Spleen (tissue), 7 donors: Measurements from ENCODE around the gene FBXO15.

Experiments
- POLR2A ChIP-seq, 3 donors: fragments of 450-650 bp; IDR thresholded peaks; one replicate each; pipeline ENCODE4 v1.5.1; 2017; ENCODE audit warnings: antibody characterized with exemption in 3 of 3, mild to moderate bottlenecking in 1 of 3
- POLR2AphosphoS5 ChIP-seq, 3 donors: sonication (generic); formaldehyde crosslinking; IDR thresholded peaks; one replicate each; pipeline ENCODE4 v1.5.1; 2017; ENCODE audit warnings: antibody characterized with exemption in 3 of 3
- TF ChIP-seq, protein P1 (sequence below), 11 experiments: fragments of 200-600 bp in 7 of 11; fragments of 450-650 bp in 4 of 11; sonication (generic) in 4 of 11; IDR thresholded peaks in 8 of 11; conservative IDR thresholded peaks in 3 of 11; 1 replicate in 7 of 11; 2 replicates in 4 of 11; pipeline versions ENCODE4 v1.4.0 to v1.8.0; 2016 to 2021; ENCODE audit warnings: antibody characterized with exemption in 11 of 11, inconsistent platforms in 4 of 11, mild to moderate bottlenecking in 1 of 11
- donor health status: DM: no; HTN: no; CAD: no; lungs with moderate emphysema.
- donor health status: DM: no; HTN: no; CAD: no.
- donor health status: DM: no; HTN: no; CAD: no.

DNA sequence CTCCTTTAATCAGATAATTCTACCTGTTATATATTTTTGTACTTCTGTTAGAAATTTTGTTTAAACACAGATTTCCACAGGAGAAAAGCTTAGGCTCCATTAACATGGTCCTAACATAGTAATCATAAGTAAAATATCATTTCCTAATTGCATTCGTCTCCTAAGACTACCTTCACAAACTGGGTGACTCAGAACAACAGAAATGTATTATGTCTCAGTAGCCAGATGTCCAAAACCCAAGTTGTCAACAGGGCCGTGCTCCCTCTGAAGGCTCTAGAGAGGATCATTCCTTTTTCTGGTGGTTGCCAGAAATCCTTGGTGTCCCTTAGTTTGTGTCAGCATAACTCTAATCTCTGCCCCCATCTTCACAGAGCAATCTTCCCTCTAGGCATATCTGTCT lies 5.4 kb downstream of the FBXO15 start:
- TF ChIP-seq POLR2A (IDR thresholded peaks at IDR 0.05) (no peak), POLR2AphosphoS5 (IDR thresholded peaks at IDR 0.05) (no peak)
- TF ChIP-seq, protein P1, sequence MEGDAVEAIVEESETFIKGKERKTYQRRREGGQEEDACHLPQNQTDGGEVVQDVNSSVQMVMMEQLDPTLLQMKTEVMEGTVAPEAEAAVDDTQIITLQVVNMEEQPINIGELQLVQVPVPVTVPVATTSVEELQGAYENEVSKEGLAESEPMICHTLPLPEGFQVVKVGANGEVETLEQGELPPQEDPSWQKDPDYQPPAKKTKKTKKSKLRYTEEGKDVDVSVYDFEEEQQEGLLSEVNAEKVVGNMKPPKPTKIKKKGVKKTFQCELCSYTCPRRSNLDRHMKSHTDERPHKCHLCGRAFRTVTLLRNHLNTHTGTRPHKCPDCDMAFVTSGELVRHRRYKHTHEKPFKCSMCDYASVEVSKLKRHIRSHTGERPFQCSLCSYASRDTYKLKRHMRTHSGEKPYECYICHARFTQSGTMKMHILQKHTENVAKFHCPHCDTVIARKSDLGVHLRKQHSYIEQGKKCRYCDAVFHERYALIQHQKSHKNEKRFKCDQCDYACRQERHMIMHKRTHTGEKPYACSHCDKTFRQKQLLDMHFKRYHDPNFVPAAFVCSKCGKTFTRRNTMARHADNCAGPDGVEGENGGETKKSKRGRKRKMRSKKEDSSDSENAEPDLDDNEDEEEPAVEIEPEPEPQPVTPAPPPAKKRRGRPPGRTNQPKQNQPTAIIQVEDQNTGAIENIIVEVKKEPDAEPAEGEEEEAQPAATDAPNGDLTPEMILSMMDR (IDR thresholded peaks at IDR 0.05 in 8 of 11, conservative IDR thresholded peaks at IDR 0.05 in 3 of 11) = no peak
